Skeletal muscle satellite cell (primary cell): ENCODE data around the gene ATP8B1.

Experiments
- H3K27me3 ChIP-seq: 2 replicates; pipeline ENCODE4 v1.7.0; 2013; ENCODE audit warnings: low read length; ENCODE audit not compliant: control insufficient read depth, insufficient read depth
- H3K36me3 ChIP-seq: 2 replicates; pipeline ENCODE4 v1.7.0; 2013; ENCODE audit warnings: mild to moderate bottlenecking, control low read depth, low read length; ENCODE audit not compliant: insufficient read depth
- H3K4me1 ChIP-seq: 2 replicates; pipeline ENCODE4 v1.7.0; 2013; ENCODE audit warnings: low read length; ENCODE audit not compliant: control insufficient read depth, insufficient read depth
- H3K4me2 ChIP-seq: 2 replicates; pipeline ENCODE4 v1.7.0; 2013; ENCODE audit warnings: mild to moderate bottlenecking, low read length
- H3K4me3 ChIP-seq: 2 replicates; pipeline ENCODE4 v1.7.0; 2013; ENCODE audit warnings: low read length
- H3K9ac ChIP-seq: 2 replicates; pipeline ENCODE4 v1.7.0; 2013; ENCODE audit warnings: mild to moderate bottlenecking, low read depth, low read length, moderate library complexity
- H3K9me3 ChIP-seq: replicated peaks from 2 replicates; pipeline ENCODE4 v1.7.0; 2013; ENCODE audit warnings: mild to moderate bottlenecking, control low read depth, low read length

Gene ATP8B1

GRCh38 chr18:57776354-57776753 is 26.8 kb downstream of the ATP8B1 start:
- no peaks in the 10 kb centered on the region for H3K36me3 ChIP-seq
- no peak overlapping the region for H3K9ac ChIP-seq
- no peaks in the 10 kb centered on the region for H3K27me3 ChIP-seq
- H3K4me2 ChIP-seq: peak overlapping the region; percentile 0
- peaks cover 49% of the 10 kb centered on the region for H3K4me1 ChIP-seq
- H3K9me3 ChIP-seq: no peaks in the 10 kb centered on the region
- no peak overlapping the region for H3K4me3 ChIP-seq

GRCh38 chr18:57775937-57776336 is 27.2 kb downstream of the ATP8B1 start:
- Histone ChIP-seq H3K9me3 (no peaks in the 10 kb centered on the region), H3K9ac (no peak overlapping the region), H3K4me3 (no peak overlapping the region), H3K4me1 (peaks cover 49% of the 10 kb centered on the region), H3K27me3 (no peaks in the 10 kb centered on the region), H3K36me3 (no peaks in the 10 kb centered on the region), H3K4me2 (peak overlapping the region; percentile 0)

GRCh38 chr18:57772387-57772799 is 30.7 kb downstream of the ATP8B1 start:
- no peaks in the 10 kb centered on the region for H3K9me3 ChIP-seq
- no peaks in the 10 kb centered on the region for H3K36me3 ChIP-seq
- H3K4me3 ChIP-seq: no peak overlapping the region
- no peak overlapping the region for H3K9ac ChIP-seq
- H3K4me2 ChIP-seq: no peak overlapping the region
- H3K27me3 ChIP-seq: no peaks in the 10 kb centered on the region
- peaks cover 52% of the 10 kb centered on the region for H3K4me1 ChIP-seq

GRCh38 chr18:57771626-57772025 is 31.5 kb downstream of the ATP8B1 start:
- H3K4me1 ChIP-seq: peaks cover 52% of the 10 kb centered on the region
- no peak overlapping the region for H3K9ac ChIP-seq
- no peaks in the 10 kb centered on the region for H3K9me3 ChIP-seq
- no peaks in the 10 kb centered on the region for H3K36me3 ChIP-seq
- H3K4me3 ChIP-seq: no peak overlapping the region
- H3K27me3 ChIP-seq: no peaks in the 10 kb centered on the region
- no peak overlapping the region for H3K4me2 ChIP-seq

GRCh38 chr18:57771193-57771592 is 31.9 kb downstream of the ATP8B1 start:
- H3K9me3 ChIP-seq: no peaks in the 10 kb centered on the region
- no peak overlapping the region for H3K4me3 ChIP-seq
- no peaks in the 10 kb centered on the region for H3K36me3 ChIP-seq
- no peaks in the 10 kb centered on the region for H3K27me3 ChIP-seq
- peaks cover 48% of the 10 kb centered on the region for H3K4me1 ChIP-seq
- H3K4me2 ChIP-seq: no peak overlapping the region
- no peak overlapping the region for H3K9ac ChIP-seq

- Histone ChIP-seq H3K27me3 (no peaks in the 10 kb centered on the region), H3K4me1 (peaks cover 32% of the 10 kb centered on the region), H3K36me3 (no peaks in the 10 kb centered on the region), H3K9me3 (no peaks in the 10 kb centered on the region), H3K4me2 (peak overlapping the region; percentile 54), H3K4me3 (peak overlapping the region; percentile 7), H3K9ac (peak overlapping the region; percentile 36)
Observed at GRCh38 chr18:57768537-57769326, 34.4 kb downstream of the ATP8B1 start.

GRCh38 chr18:57767259-57768050 is 35.7 kb downstream of the ATP8B1 start:
- no peak overlapping the region for H3K9ac ChIP-seq
- no peak overlapping the region for H3K4me2 ChIP-seq
- H3K36me3 ChIP-seq: no peaks in the 10 kb centered on the region
- no peaks in the 10 kb centered on the region for H3K27me3 ChIP-seq
- H3K4me1 ChIP-seq: peaks cover 32% of the 10 kb centered on the region
- H3K9me3 ChIP-seq: no peaks in the 10 kb centered on the region
- no peak overlapping the region for H3K4me3 ChIP-seq

- no peak overlapping the region for H3K9ac ChIP-seq
- H3K36me3 ChIP-seq: peaks cover 9% of the 10 kb centered on the region
- H3K4me3 ChIP-seq: no peak overlapping the region
- peaks cover 24% of the 10 kb centered on the region for H3K4me1 ChIP-seq
- no peaks in the 10 kb centered on the region for H3K27me3 ChIP-seq
- no peaks in the 10 kb centered on the region for H3K9me3 ChIP-seq
- H3K4me2 ChIP-seq: no peak overlapping the region
Observed at GRCh38 chr18:57764995-57765394, 38.1 kb downstream of the ATP8B1 start.

GRCh38 chr18:57764087-57764486 is 39.0 kb downstream of the ATP8B1 start:
- no peaks in the 10 kb centered on the region for H3K9me3 ChIP-seq
- no peaks in the 10 kb centered on the region for H3K27me3 ChIP-seq
- no peak overlapping the region for H3K9ac ChIP-seq
- peaks cover 10% of the 10 kb centered on the region for H3K36me3 ChIP-seq
- H3K4me2 ChIP-seq: no peak overlapping the region
- H3K4me3 ChIP-seq: no peak overlapping the region
- H3K4me1 ChIP-seq: peaks cover 18% of the 10 kb centered on the region

- Histone ChIP-seq H3K4me2 (no peak overlapping the region), H3K4me1 (peaks cover 5% of the 10 kb centered on the region), H3K9ac (no peak overlapping the region), H3K9me3 (no peaks in the 10 kb centered on the region), H3K4me3 (no peak overlapping the region), H3K36me3 (peaks cover 10% of the 10 kb centered on the region), H3K27me3 (no peaks in the 10 kb centered on the region)
Observed at GRCh38 chr18:57762686-57763085, 40.4 kb downstream of the ATP8B1 start.

- Histone ChIP-seq H3K9me3 (no peaks in the 10 kb centered on the region), H3K4me2 (no peak overlapping the region), H3K9ac (no peak overlapping the region), H3K36me3 (peaks cover 19% of the 10 kb centered on the region), H3K4me1 (peaks cover 6% of the 10 kb centered on the region), H3K4me3 (no peak overlapping the region), H3K27me3 (no peaks in the 10 kb centered on the region)
Observed at GRCh38 chr18:57759650-57760049, 43.5 kb downstream of the ATP8B1 start.
